Right atrium auricular region (tissue), 2 donors: ENCODE data around the gene RAB29. TPM values are rescaled to one million over a fixed set of nuclear protein-coding genes. Genes with fewer than 3 reads are reported as not detected.

ENCODE experiments used
- DNase-seq: peaks from one replicate; pipeline ENCODE4 v3.0.0-alpha.2; 2019; ENCODE audit warnings: low spot score
- H3K27ac ChIP-seq, 2 donors: fragments of 200-600 bp; sonication (generic); 1 replicate in 1 of 2; 2 replicates in 1 of 2; pipeline ENCODE4 v1.5.1; 2016 to 2019
- H3K27me3 ChIP-seq, 2 donors: fragments of 200-600 bp; sonication (generic); one replicate each; pipeline versions ENCODE4 v1.5.1 to v1.6.0; 2017 to 2019
- H3K36me3 ChIP-seq: fragments of 200-600 bp; sonication (generic); one replicate; pipeline ENCODE4 v1.5.1; 2016
- H3K4me1 ChIP-seq, 2 donors: fragments of 200-600 bp; sonication (generic); one replicate each; pipeline versions ENCODE4 v1.5.1 to v1.6.0; 2017 to 2019
- H3K4me3 ChIP-seq, 2 donors: fragments of 200-600 bp; sonication (generic); 1 replicate in 1 of 2; 2 replicates in 1 of 2; pipeline ENCODE4 v1.5.1; 2017 to 2019; ENCODE audit warnings: mild to moderate bottlenecking in 1 of 2, moderate library complexity in 1 of 2
- H3K9me3 ChIP-seq, 2 donors: fragments of 200-600 bp; sonication (generic); one replicate each; pipeline ENCODE4 v1.5.1; 2019
- CTCF ChIP-seq, 2 donors: fragments of 200-600 bp; sonication (generic); IDR thresholded peaks; one replicate each; pipeline ENCODE4 v1.5.1; 2019; ENCODE audit warnings: antibody characterized with exemption in 2 of 2
- total RNA-seq, 2 donors: library from RNA; depleted of rRNA; stranded (reverse); fragments of >200 nt; gene quantifications; one replicate each; pipeline ENCODE4 v1.1.0, GENCODE V29; 2016

RAB29 gene
- total RNA-seq, 2 donors from 2014 or later, result 17.7 to 18.6 TPM

- no peak for DNase-seq
- H3K9me3 ChIP-seq, result no peaks in the 10 kb centered on the region
- no peak for TF ChIP-seq CTCF (IDR thresholded peaks at IDR 0.05)
- H3K27me3 ChIP-seq, result no peaks in the 10 kb centered on the region
- no peak overlapping the region for H3K27ac ChIP-seq
- H3K36me3 ChIP-seq, result peaks cover 8% of the 10 kb centered on the region
- no peak overlapping the region for H3K4me3 ChIP-seq
- peaks cover 0 to 9% of the 10 kb centered on the region in 2 donors for H3K4me1 ChIP-seq
These were observed 5.5 kb downstream of the RAB29 start for GRCh38 chr1:205769641-205770365.

GRCh38 chr1:205767248-205767647, 8.0 kb downstream of the RAB29 start:
- no peak for DNase-seq
- no peaks in the 10 kb centered on the region for H3K27me3 ChIP-seq

GRCh38 chr1:205766570-205766969, 8.7 kb downstream of the RAB29 start:
- no peaks in the 10 kb centered on the region for H3K4me1 ChIP-seq
- no peak overlapping the region for H3K4me3 ChIP-seq
- no peaks in the 10 kb centered on the region for H3K27me3 ChIP-seq
- no peaks in the 10 kb centered on the region for H3K9me3 ChIP-seq
- TF ChIP-seq CTCF (IDR thresholded peaks at IDR 0.05), result no peak
- no peak overlapping the region for H3K27ac ChIP-seq
- H3K36me3 ChIP-seq, result peaks cover 8% of the 10 kb centered on the region
- no peak for DNase-seq

More at GRCh38 chr1:205767248-205767647, 8.0 kb downstream of the RAB29 start:
- Histone ChIP-seq H3K4me3 (no peak overlapping the region), H3K4me1 (no peaks in the 10 kb centered on the region), H3K27ac (no peak overlapping the region), H3K9me3 (no peaks in the 10 kb centered on the region), H3K36me3 (peaks cover 8% of the 10 kb centered on the region)
- TF ChIP-seq CTCF (IDR thresholded peaks at IDR 0.05), result no peak

- no peaks in the 10 kb centered on the region for H3K9me3 ChIP-seq
- peaks cover 8% of the 10 kb centered on the region for H3K36me3 ChIP-seq
These were observed 9.2 kb downstream of the RAB29 start for GRCh38 chr1:205766038-205766437.

GRCh38 chr1:205764578-205764977, 10.7 kb downstream of the RAB29 start:
- TF ChIP-seq CTCF (IDR thresholded peaks at IDR 0.05), result no peak
- no peaks in the 10 kb centered on the region for H3K27me3 ChIP-seq
- no peak overlapping the region for H3K27ac ChIP-seq
- no peaks in the 10 kb centered on the region for H3K4me1 ChIP-seq
- no peak overlapping the region for H3K4me3 ChIP-seq
- no peaks in the 10 kb centered on the region for H3K9me3 ChIP-seq
- DNase-seq, result no peak
- no peaks in the 10 kb centered on the region for H3K36me3 ChIP-seq

More at GRCh38 chr1:205766038-205766437, 9.2 kb downstream of the RAB29 start:
- no peak for TF ChIP-seq CTCF (IDR thresholded peaks at IDR 0.05)
- H3K27me3 ChIP-seq, result no peaks in the 10 kb centered on the region
- H3K27ac ChIP-seq, result no peak overlapping the region
- no peak for DNase-seq
- H3K4me3 ChIP-seq, result no peak overlapping the region
- H3K4me1 ChIP-seq, result no peaks in the 10 kb centered on the region

- Histone ChIP-seq H3K9me3 (no peaks in the 10 kb centered on the region), H3K27ac (no peak overlapping the region), H3K4me3 (no peak overlapping the region), H3K4me1 (no peaks in the 10 kb centered on the region), H3K36me3 (no peaks in the 10 kb centered on the region), H3K27me3 (no peaks in the 10 kb centered on the region)
- TF ChIP-seq CTCF (IDR thresholded peaks at IDR 0.05), result no peak
- DNase-seq, result no peak
These were observed 11.3 kb downstream of the RAB29 start for GRCh38 chr1:205763980-205764379.
